ENCODE results near the gene FOXD3. TPM values are rescaled to one million over a fixed set of nuclear protein-coding genes. Genes with fewer than 3 reads are reported as not detected.

Gene FOXD3
- 0.13 TPM in 1 of 2 replicates, not detected in the other for total RNA-seq (2014; rRNA removed; shearing (Covaris generic))

DNA sequence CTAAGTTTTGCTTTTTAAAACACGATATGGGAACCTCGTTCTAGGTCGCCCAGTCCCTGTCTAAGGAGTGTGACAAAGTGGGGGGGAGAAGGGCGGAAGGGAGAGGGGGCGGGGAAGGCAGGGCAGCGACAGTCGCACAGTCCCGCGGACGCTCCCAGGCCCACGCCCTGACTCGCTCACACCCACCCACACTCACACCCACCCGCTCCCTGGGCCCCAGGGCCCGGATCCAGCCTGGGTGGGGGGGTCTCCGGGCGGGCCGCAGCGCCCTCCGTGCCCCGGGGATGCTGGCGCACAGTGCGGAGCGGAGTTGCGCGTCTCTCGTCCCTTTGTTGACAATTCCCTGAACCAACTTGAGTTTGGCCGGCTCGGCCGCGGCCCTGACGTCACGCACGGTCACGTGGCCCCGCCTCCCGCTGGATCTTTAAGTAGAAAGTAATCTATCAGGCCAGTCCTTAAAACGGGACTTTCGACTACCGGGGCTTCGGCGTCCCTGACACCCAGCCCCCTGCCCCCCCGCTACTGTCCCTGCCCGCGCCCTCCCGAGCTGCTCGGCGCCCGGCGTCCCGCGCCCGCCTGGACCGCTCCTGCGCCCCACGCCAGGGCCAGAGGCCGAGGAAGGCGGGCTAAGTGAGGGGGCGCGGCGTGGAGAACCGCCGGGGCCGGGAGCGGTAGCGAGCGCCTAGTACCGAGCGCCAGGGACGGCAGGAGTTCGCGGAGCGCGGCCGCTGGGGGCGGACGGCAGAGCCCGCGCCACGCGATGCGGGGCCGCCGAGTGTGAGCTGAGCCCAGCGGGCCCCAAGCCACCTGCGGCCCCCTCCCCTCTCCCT lies at the start of gene FOXD3:
FOXD3 (plus strand) TSS at position 454 of the 830 bp plus-strand sequence. CDS start 492 bp downstream, outside the sequence.
- H3K36me3 ChIP-seq, result no peaks in the 10 kb centered on the region
- peak; percentile 22 to 59 for DNase-seq (ENCODE audit: low read depth in 1 of 2, low spot score in 2 of 2)
- peaks cover 4% of the 10 kb centered on the region; the same call in 1 of the 2 replicates for H3K9me3 ChIP-seq (replicated peaks)
- no peak within 1 kb of the TSS for H3K27ac ChIP-seq
- peaks cover 68% of the 10 kb centered on the region for H3K27me3 ChIP-seq (replicated peaks)
- H3K4me3 ChIP-seq, result peak within 1 kb of the TSS; percentile 41
- H3K4me1 ChIP-seq (replicated peaks), result peaks cover 24% of the 10 kb centered on the region

DNA sequence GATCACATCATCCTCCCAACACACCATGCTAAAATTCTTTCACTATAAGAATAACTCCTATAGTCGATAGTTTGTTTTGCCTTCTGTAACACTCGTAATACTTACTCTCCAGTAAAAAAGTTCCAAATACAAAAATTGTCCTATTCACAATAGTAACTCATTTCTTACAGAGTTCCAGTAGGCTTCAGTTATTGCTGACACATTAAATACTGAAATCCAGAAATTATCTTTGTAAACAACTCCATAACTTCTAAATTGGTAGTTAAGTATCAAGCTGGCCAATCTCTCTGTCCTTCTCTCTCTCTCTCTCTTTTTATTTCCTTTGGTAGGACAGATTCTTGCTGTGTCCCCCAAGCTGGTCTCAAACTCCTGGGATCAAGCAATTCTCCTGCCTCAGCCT lies 49.6 kb upstream of the FOXD3 start:
- H3K4me1 ChIP-seq (replicated peaks), result no peaks in the 10 kb centered on the region
- no peak for DNase-seq (ENCODE audit: low read depth in 1 of 2, low spot score in 2 of 2)
- H3K27me3 ChIP-seq (replicated peaks), result peaks cover 4% of the 10 kb centered on the region; the same call in 1 of the 2 replicates
- H3K27ac ChIP-seq, result no peak overlapping the region
- H3K36me3 ChIP-seq, result no peaks in the 10 kb centered on the region
- H3K9me3 ChIP-seq (replicated peaks), result no peaks in the 10 kb centered on the region
- no peak overlapping the region for H3K4me3 ChIP-seq

DNA sequence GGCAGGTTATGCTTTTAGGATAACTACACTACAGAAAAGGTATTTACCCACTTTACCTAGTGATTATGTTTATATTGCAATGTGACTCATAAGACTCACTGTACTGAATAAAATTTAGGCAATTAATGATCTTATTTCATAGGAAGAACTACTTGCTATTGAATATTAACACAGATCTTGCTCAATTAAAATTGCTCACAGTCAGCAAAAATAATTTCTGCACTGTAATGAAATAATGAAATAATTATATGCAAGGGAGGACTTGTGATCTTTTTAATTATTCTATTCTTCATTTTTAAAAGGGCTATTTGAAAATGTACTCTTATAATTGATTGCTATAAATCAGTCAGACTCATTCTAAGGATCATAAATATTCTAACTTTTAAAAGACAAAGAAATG lies 48.0 kb upstream of the FOXD3 start:
- no peak for DNase-seq (ENCODE audit: low read depth in 1 of 2, low spot score in 2 of 2)
- no peaks in the 10 kb centered on the region for H3K9me3 ChIP-seq (replicated peaks)
- no peak overlapping the region for H3K27ac ChIP-seq
- H3K27me3 ChIP-seq (replicated peaks), result peaks cover 4% of the 10 kb centered on the region; the same call in 1 of the 2 replicates
- H3K4me3 ChIP-seq, result no peak overlapping the region
- no peaks in the 10 kb centered on the region for H3K36me3 ChIP-seq
- no peaks in the 10 kb centered on the region for H3K4me1 ChIP-seq (replicated peaks)

DNA sequence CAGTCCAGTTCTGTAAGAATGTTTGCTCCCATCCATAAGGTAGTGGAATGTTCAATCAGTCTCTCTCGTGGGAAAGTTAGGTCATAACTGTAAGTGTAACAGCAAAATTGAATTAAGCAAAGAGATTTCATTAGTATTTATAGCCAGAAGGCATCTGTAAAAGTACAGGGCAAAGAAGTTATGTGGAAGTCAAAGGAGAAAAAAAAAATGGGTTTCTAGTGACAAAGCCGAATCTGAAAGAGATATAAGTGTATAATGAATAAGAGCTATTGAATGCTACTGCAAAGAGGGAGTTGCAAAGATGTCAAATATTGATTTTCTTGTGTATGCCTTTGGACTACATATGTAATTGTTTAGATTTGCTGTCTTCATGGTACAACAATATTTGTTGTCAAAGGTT lies 47.4 kb upstream of the FOXD3 start:
- peaks cover 4% of the 10 kb centered on the region; the same call in 1 of the 2 replicates for H3K27me3 ChIP-seq (replicated peaks)
- no peak for DNase-seq (ENCODE audit: low read depth in 1 of 2, low spot score in 2 of 2)
- no peaks in the 10 kb centered on the region for H3K9me3 ChIP-seq (replicated peaks)
- H3K27ac ChIP-seq, result no peak overlapping the region
- H3K4me1 ChIP-seq (replicated peaks), result no peaks in the 10 kb centered on the region
- H3K36me3 ChIP-seq, result no peaks in the 10 kb centered on the region
- H3K4me3 ChIP-seq, result no peak overlapping the region

DNA sequence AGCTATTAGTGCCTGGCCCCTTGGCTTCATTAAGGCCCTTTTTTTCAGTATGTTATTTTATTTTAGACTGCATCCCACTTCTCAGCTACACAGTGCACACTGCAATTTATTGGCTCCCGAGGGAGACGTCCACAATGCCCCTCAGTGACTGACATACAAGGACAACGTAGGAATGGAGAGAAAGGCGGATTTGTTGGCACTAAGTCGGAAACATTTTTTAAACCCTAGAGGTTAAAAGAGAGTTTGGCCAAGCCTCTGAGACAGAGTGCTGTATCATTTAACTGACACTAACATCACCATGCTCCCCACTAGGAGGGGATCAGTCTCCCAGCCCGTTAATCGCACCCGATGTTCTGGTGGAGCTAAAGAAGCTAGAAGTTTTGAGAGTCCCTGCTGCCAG lies 45.7 kb upstream of the FOXD3 start:
- Histone ChIP-seq H3K27ac (no peak overlapping the region), H3K9me3 (replicated peaks) (no peaks in the 10 kb centered on the region), H3K4me3 (no peak overlapping the region), H3K27me3 (replicated peaks) (peaks cover 4% of the 10 kb centered on the region; the same call in 1 of the 2 replicates), H3K36me3 (no peaks in the 10 kb centered on the region), H3K4me1 (replicated peaks) (no peaks in the 10 kb centered on the region)
- DNase-seq (ENCODE audit: low read depth in 1 of 2, low spot score in 2 of 2), result no peak

DNA sequence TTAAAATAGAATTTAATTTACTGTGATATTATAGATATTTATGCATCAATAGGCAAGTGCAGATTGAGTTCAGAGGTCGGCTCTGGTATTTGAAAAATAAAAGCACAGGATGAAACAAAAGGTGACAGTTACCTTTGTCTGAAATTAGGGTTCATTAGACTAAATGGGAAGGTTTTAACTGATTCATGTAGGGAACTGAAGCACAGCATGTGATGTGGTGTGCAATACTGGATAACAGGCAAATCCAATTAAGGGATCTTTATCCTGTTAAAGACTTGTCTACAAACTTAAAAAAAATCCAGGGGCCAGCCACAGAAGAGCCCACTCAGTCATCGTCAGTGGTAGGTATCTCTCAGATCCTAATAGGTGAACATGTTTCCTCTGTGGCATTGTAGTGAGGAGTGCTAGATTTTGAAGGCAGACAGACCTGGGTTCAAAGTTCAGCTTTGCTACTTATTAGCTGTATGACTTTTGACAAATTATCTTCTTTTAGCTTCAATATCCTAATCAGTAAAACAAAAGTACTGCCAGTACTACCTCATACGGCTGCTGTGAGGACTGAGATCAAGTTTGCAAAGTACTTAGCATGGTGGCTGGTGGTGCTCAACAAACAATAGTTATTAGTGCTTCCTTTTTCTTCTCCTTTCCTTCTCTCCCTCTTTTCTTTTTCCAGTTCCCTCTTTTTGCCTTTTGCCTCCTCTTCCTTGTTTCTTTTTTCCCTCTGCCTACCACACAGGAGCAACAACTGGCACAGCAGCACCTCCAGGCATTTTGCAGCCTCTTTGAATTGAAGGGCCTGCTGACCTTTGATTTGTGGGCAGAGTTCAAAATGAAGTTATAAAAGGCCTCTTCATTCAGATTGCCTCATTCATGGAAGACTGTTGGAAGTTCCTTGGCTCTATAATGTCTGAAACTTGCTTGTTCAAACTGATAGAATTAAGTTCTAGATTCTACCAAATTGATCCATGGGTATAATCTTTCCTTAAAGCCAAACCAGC lies 44.9 kb upstream of the FOXD3 start:
- Histone ChIP-seq H3K4me3 (no peak overlapping the region), H3K27me3 (replicated peaks) (peaks cover 4% of the 10 kb centered on the region; the same call in 1 of the 2 replicates), H3K36me3 (no peaks in the 10 kb centered on the region), H3K27ac (no peak overlapping the region), H3K4me1 (replicated peaks) (no peaks in the 10 kb centered on the region), H3K9me3 (replicated peaks) (no peaks in the 10 kb centered on the region)
- no peak for DNase-seq (ENCODE audit: low read depth in 1 of 2, low spot score in 2 of 2)

DNA sequence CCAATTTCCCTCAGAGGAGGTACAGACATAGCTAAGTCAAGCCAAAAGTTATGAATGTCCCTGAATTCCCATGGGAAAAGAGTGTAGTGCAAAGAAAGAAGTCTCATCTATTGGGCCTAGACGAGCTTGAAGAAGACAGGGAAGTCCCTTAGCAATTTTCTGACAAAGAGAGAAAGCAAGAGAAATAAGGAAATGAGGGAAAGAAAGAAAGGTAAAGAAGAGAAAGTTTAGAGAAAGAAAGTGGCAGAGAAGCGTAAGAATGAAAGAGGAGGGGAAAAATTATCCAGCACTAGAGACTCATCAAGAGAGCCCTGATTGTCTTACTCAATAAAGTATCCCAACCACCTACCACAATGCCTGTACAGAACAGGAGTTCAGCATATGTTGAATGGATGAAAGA lies 40.6 kb upstream of the FOXD3 start:
- Histone ChIP-seq H3K4me1 (replicated peaks) (no peaks in the 10 kb centered on the region), H3K4me3 (no peak overlapping the region), H3K27me3 (replicated peaks) (no peaks in the 10 kb centered on the region; the same call in 1 of the 2 replicates), H3K27ac (no peak overlapping the region), H3K36me3 (no peaks in the 10 kb centered on the region), H3K9me3 (replicated peaks) (no peaks in the 10 kb centered on the region)
- DNase-seq (ENCODE audit: low read depth in 1 of 2, low spot score in 2 of 2), result no peak

DNA sequence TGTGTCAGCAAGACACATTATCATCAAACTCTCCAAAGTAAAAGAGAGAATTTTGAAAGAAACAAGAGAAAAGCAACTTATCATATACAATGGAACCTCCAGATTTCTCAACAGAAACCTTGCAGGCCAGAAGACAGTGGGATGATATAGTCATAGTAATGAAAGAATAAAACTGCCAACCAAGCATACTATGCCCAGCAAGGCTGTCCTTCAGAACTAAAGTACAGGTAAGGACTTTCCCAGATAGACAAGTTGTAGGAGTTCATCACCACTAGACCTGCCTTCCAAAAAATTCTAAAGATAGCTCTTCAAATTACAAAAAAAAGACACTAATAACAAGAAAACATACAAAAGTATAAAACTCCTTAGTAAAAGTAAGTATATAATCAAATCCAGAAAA lies 33.2 kb upstream of the FOXD3 start:
- no peaks in the 10 kb centered on the region for H3K4me1 ChIP-seq (replicated peaks)
- no peaks in the 10 kb centered on the region for H3K9me3 ChIP-seq (replicated peaks)
- no peak overlapping the region for H3K27ac ChIP-seq
- DNase-seq (ENCODE audit: low read depth in 1 of 2, low spot score in 2 of 2), result no peak
- H3K4me3 ChIP-seq, result no peak overlapping the region
- H3K27me3 ChIP-seq (replicated peaks), result no peaks in the 10 kb centered on the region
- H3K36me3 ChIP-seq, result no peaks in the 10 kb centered on the region

DNA sequence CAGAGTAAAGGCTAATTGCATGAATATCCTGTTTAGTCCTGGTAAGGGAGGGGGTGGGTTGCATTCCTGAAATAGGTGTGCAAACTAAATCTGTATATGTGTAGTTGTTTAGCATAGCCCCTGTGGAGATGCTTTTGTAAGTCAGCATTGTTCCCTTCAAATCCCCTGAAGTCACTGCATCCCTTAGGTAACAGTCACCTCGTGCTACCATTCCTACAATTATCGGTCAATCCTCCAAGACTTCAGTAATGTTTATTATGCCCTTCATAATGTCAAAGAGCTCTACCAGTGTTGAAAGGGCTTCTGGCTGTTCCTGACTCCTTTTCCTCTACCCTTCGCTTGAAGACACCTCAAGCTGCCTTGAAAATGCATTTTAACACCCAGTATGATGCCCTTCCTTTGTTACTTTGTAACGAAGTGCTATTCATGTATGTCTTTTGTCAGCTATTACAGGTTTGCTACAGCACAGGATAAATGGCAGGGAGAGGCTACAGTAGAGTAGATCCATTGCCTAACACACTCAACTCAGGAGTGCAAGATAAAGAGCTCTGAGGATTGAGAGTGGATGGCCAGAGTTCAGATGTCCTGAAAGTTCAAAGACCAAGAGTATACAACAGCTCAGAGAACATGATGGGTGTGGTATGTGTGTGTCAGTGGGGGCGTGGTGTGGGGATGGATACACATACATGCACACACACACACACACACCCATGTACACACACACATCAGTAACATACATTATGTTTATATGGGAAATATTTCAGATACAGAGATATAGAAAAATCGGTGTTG lies 27.4 kb upstream of the FOXD3 start:
- DNase-seq (ENCODE audit: low read depth in 1 of 2, low spot score in 2 of 2), result no peak
- no peak overlapping the region for H3K4me3 ChIP-seq
- H3K9me3 ChIP-seq (replicated peaks), result no peaks in the 10 kb centered on the region
- no peak overlapping the region for H3K27ac ChIP-seq
- no peaks in the 10 kb centered on the region; the same call in 1 of the 2 replicates for H3K27me3 ChIP-seq (replicated peaks)
- H3K36me3 ChIP-seq, result no peaks in the 10 kb centered on the region
- no peaks in the 10 kb centered on the region for H3K4me1 ChIP-seq (replicated peaks)

DNA sequence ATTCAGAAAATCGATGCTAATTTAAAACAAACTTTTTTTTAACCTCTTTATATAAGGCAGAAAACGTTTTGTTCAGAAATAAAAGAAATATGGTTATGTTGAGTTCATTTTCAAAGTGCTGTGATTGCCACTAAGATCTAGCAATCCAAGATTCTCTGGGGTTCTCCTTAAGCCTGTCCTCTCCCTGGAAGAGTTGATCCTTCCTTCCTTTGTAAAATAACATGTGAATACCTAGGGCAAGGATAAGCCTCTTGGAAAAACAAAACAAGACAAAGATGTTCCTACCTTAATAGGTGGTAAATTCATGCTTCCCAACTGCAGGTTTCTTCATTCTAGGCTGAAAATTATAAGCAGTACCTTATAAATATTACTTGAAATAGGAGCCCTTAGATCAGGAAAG lies 18.0 kb upstream of the FOXD3 start:
- peaks cover 7% of the 10 kb centered on the region for H3K27me3 ChIP-seq (replicated peaks)
- H3K9me3 ChIP-seq (replicated peaks), result no peaks in the 10 kb centered on the region
- no peaks in the 10 kb centered on the region for H3K4me1 ChIP-seq (replicated peaks)
- no peak overlapping the region for H3K27ac ChIP-seq
- H3K4me3 ChIP-seq, result no peak overlapping the region
- DNase-seq (ENCODE audit: low read depth in 1 of 2, low spot score in 2 of 2), result no peak
- no peaks in the 10 kb centered on the region for H3K36me3 ChIP-seq

DNA sequence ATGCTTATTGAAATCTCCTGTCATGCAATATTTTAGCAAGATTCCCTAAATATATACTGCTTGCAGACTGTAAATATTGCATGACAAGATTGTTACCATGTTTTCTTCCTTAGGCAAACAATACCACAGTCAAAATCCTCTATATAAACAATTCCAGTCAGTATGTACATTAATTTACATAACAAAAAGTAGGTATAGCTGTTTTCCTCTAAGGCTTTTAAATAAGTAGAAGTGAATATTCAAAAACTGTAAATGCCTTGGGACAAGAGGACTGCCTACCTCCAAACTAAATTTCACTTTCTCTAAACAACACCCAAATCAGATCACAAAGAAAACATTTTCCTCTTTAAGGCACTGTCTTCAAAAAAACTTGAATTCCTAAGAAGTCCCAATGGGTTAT lies 17.3 kb upstream of the FOXD3 start:
- H3K4me3 ChIP-seq, result no peak overlapping the region
- H3K36me3 ChIP-seq, result no peaks in the 10 kb centered on the region
- no peak for DNase-seq (ENCODE audit: low read depth in 1 of 2, low spot score in 2 of 2)
- peaks cover 8% of the 10 kb centered on the region for H3K27me3 ChIP-seq (replicated peaks)
- H3K4me1 ChIP-seq (replicated peaks), result no peaks in the 10 kb centered on the region
- no peaks in the 10 kb centered on the region for H3K9me3 ChIP-seq (replicated peaks)
- no peak overlapping the region for H3K27ac ChIP-seq

DNA sequence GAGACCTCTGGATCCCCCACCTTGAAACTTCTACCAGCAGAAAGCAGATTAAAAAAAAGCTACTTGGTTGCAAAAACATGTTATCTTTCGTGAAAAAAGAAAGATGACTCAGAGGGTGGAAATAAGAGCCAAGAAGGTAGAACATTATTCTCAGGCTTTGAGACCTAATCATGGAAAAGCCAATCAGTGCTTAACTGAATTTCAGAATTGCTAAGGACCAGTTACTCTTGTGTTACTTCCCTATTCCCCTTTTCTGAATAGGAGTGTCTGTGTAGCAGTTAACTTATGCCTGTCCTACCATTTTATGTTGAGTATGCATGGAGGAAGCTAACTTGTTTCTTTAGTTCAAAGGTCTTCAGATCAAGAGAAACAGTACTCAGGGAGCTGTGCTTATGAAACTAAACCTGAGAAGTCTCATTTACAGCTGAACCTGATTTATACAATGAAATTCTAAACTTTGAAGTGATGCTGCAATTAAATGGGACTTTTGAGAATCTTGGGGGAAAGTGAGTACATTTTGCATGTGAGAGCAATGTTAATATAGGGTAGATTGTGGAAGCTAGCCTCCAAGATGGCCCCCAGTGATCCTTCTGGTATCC lies 15.1 kb upstream of the FOXD3 start:
- Histone ChIP-seq H3K9me3 (replicated peaks) (no peaks in the 10 kb centered on the region), H3K4me1 (replicated peaks) (no peaks in the 10 kb centered on the region), H3K36me3 (no peaks in the 10 kb centered on the region), H3K27me3 (replicated peaks) (peaks cover 4% of the 10 kb centered on the region), H3K27ac (no peak overlapping the region), H3K4me3 (no peak overlapping the region)
- DNase-seq (ENCODE audit: low read depth in 1 of 2, low spot score in 2 of 2), result no peak

DNA sequence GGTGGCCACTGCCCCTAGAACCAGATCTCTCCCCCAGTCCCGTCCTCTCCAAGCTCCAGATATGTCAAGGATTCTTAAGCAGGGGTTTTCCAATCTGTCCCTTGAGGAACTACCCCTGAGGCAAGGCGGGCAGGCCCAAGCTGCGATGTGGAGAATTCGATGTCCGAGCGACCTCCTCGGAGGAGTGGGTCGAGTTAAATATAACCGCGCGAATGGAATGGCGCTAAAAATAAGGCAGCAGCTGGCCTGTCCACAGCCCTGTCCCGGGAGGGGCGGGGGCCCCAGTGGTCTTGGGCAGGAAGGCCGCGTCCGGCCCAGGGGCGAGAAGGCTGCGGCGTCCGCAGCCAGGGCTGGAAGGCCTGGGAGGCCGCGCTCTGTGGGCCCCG lies 5.8 kb upstream of the FOXD3 start:
- Histone ChIP-seq H3K27ac (no peak overlapping the region), H3K9me3 (replicated peaks) (no peaks in the 10 kb centered on the region), H3K36me3 (no peaks in the 10 kb centered on the region), H3K27me3 (replicated peaks) (peaks cover 22% of the 10 kb centered on the region), H3K4me1 (replicated peaks) (peaks cover 6% of the 10 kb centered on the region), H3K4me3 (no peak overlapping the region; the same call in 1 of the 2 replicates)
- no peak for DNase-seq (ENCODE audit: low read depth in 1 of 2, low spot score in 2 of 2)

All from SJSA1 (cell line).